HFFc6 (cell line): ENCODE data around the gene SRGAP3. TPM values are rescaled to one million over a fixed set of nuclear protein-coding genes. Genes with fewer than 3 reads are reported as not detected.

Source experiments
- DNase-seq: peaks from one replicate; pipeline ENCODE4 v3.0.0-alpha.2; 2018
- H3K27ac Mint-ChIP-seq: 2 replicates; pipeline ENCODE4 v1.8.0; 2020; ENCODE audit warnings: mild to moderate bottlenecking, mixed read lengths
- H3K27me3 Mint-ChIP-seq: 2 replicates; pipeline ENCODE4 v1.8.0; 2021; ENCODE audit warnings: mild to moderate bottlenecking, moderate library complexity, mixed read lengths; ENCODE audit not compliant: insufficient read depth
- H3K36me3 Mint-ChIP-seq: 2 replicates; pipeline ENCODE4 v1.8.0; 2021; ENCODE audit warnings: low read depth, mixed read lengths
- H3K4me1 Mint-ChIP-seq: 2 replicates; pipeline ENCODE4 v1.8.0; 2020; ENCODE audit warnings: low read depth, mixed read lengths
- H3K4me3 Mint-ChIP-seq: 2 replicates; pipeline ENCODE4 v1.8.0; 2020; ENCODE audit warnings: mild to moderate bottlenecking, moderate library complexity, mixed read lengths
- H3K9me3 Mint-ChIP-seq: 2 replicates; pipeline ENCODE4 v1.8.0; 2020; ENCODE audit warnings: mild to moderate bottlenecking, mixed read lengths
- total RNA-seq, 6 experiments: library from RNA; stranded (reverse); fragmentation: NEBNext Ultra II Directional; extraction: Animal tissue kit (Norgen Biotek cat#: 25700); gene quantifications; 2 replicates in 1 of 6; 3 replicates in 5 of 6; pipeline ENCODE4 v1.2.3, GENCODE V29; 2021
- TF ChIP-seq, protein P1 (sequence below): fragments of 200-600 bp; sonication (generic); IDR thresholded peaks from 2 replicates; pipeline ENCODE4 v1.5.0; 2021; ENCODE audit warnings: antibody characterized with exemption, mild to moderate bottlenecking

The SRGAP3 gene
- total RNA-seq, 6 experiments from 2014 or later, result 0.23 to 0.92 (median 0.77) TPM

DNA sequence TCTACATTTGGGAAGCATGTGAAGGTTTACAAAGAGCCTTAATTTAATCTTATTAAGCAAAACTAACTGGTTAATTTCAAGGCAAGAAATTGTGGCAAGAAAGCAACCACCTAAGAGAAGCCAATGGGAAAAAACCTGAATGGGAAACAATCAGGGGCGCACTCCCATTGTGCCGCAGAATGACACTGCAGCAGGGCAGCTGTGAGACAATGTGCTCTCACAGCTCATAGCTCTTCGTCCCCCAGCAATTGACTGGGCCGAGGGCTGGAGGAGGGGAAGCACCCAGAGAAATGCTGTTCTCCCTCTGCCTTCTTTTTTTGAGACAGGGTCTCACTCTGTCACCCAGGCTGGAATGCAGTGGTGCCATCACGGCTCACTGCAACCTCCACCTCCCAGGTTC lies 192.9 kb downstream of the SRGAP3 start:
- DNase-seq, result no peak
- H3K27me3 Mint-ChIP-seq, result peaks cover 21% of the 10 kb centered on the region
- H3K27ac Mint-ChIP-seq, result no peak overlapping the region

DNA sequence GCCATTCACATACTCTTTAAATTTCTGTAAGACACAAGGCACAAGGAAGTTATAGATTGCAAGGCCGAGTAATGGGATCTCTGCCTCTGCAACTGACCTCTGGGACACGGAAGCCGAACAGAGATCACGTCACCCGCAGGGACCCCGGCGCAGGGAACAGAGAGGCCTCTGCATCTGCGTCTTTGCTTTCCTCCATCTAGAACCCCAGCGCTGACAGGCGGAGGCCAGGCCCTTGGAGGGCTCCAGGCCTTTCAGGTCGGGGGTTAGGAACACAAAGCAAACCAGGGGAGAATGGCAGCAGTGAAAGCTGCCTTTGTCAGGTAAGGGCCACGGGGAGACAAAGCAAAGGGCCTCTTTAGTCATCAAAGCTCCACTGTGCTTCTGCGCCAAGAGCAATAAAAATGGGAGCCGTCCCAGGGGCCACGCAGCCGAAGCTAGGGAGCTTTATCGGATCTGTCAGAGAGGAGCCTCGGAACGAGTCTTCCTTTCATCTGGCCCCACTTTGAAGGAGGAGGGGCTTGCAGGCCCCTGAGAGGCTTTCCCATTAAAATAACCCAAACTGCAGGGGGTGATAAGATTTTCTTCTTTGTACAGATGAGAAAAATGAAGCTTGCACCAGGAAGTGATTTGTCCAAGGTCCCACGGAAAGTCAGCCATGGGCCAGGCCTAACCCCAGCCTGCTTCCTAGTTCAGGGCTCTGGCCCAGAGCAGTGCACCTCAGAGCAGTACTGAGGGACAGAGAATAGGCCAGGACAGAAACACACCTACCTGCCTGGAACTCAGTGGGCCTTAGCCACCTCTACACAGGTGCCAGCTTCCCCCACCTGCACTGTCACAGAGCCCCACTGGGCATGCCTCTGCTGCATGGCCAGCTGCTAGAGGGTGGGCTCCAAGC lies 201.7 kb downstream of the SRGAP3 start:
- TF ChIP-seq, protein P1, sequence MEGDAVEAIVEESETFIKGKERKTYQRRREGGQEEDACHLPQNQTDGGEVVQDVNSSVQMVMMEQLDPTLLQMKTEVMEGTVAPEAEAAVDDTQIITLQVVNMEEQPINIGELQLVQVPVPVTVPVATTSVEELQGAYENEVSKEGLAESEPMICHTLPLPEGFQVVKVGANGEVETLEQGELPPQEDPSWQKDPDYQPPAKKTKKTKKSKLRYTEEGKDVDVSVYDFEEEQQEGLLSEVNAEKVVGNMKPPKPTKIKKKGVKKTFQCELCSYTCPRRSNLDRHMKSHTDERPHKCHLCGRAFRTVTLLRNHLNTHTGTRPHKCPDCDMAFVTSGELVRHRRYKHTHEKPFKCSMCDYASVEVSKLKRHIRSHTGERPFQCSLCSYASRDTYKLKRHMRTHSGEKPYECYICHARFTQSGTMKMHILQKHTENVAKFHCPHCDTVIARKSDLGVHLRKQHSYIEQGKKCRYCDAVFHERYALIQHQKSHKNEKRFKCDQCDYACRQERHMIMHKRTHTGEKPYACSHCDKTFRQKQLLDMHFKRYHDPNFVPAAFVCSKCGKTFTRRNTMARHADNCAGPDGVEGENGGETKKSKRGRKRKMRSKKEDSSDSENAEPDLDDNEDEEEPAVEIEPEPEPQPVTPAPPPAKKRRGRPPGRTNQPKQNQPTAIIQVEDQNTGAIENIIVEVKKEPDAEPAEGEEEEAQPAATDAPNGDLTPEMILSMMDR, result no peak
- H3K27ac Mint-ChIP-seq, result no peak overlapping the region
- H3K4me1 Mint-ChIP-seq, result no peaks in the 10 kb centered on the region
- H3K27me3 Mint-ChIP-seq, result peaks cover 26% of the 10 kb centered on the region
- no peak for DNase-seq
- H3K36me3 Mint-ChIP-seq, result no peaks in the 10 kb centered on the region
- H3K9me3 Mint-ChIP-seq, result no peaks in the 10 kb centered on the region
- H3K4me3 Mint-ChIP-seq, result no peak overlapping the region

More for the DNA sequence above, 192.9 kb downstream of the SRGAP3 start:
- H3K36me3 Mint-ChIP-seq, result no peaks in the 10 kb centered on the region
- H3K4me3 Mint-ChIP-seq, result no peak overlapping the region
- TF ChIP-seq, protein P1, result no peak
- H3K9me3 Mint-ChIP-seq, result no peaks in the 10 kb centered on the region
- no peaks in the 10 kb centered on the region for H3K4me1 Mint-ChIP-seq

DNA sequence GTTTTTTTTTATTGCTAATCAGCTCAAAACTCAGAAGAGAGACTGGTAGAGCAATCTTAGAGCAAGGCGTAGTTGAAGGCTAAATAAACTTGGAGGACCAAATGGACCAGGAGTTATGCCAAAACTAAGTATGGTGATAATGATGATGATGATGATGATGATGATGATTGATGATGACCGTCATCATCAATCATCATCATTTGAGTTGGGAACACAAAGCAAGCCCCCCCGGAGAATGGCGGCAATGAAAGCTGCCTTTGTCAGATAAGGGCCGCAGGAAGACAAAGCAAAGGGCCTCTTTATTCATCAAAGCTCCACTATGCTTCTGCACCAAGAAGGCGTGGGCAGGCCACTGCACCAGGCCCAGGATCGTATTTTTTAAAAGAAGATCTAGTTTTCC lies 204.1 kb downstream of the SRGAP3 start:
- H3K27me3 Mint-ChIP-seq, result peaks cover 27% of the 10 kb centered on the region
- no peaks in the 10 kb centered on the region for H3K9me3 Mint-ChIP-seq
- H3K4me1 Mint-ChIP-seq, result no peaks in the 10 kb centered on the region
- no peaks in the 10 kb centered on the region for H3K36me3 Mint-ChIP-seq
- H3K4me3 Mint-ChIP-seq, result no peak overlapping the region
- TF ChIP-seq, protein P1, result no peak
- DNase-seq, result no peak
- no peak overlapping the region for H3K27ac Mint-ChIP-seq

DNA sequence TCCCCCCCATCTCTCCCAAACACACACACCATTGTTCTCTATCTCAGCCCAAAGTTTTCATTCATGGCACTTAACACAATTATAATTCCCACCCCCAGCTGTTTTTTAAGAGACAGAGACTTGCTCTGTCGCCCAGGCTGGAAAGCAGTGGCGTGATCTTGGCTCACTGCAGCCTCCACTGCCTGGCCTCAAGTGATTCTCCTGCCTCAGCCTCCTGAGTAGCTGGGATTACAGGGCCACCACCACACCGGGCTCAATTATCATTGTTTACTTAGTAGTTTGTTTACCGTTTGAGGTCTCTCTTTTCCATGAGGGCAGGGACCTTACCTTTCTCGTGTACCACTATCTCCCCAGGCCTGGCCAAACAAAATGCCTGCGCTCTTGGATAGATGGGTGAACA lies 206.4 kb downstream of the SRGAP3 start:
- TF ChIP-seq, protein P1, result no peak
- H3K36me3 Mint-ChIP-seq, result no peaks in the 10 kb centered on the region
- H3K9me3 Mint-ChIP-seq, result no peaks in the 10 kb centered on the region
- DNase-seq, result no peak
- no peak overlapping the region for H3K27ac Mint-ChIP-seq
- H3K4me1 Mint-ChIP-seq, result no peaks in the 10 kb centered on the region
- peaks cover 22% of the 10 kb centered on the region for H3K27me3 Mint-ChIP-seq
- H3K4me3 Mint-ChIP-seq, result no peak overlapping the region

DNA sequence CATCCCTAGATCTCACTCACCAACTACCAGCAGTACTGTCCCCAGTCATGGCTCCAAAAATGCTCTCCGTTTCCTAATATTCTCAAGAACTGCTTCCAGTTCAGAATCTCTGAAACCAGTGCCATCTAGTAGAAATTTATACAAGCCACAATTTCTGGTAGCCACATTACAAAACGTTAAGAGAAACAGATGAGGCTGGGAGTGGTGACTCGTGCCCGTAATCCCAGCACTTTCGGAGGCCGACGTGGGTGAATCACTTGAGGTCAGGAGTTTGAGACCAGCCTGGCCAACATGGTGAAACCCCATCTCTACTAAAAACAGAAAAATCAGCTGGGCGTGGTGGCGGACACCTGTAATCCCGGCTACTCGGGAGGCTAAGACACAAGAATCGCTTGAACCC lies 207.8 kb downstream of the SRGAP3 start:
- no peak for DNase-seq
- Mint-ChIP-seq H3K27ac (no peak overlapping the region), H3K4me3 (no peak overlapping the region), H3K36me3 (no peaks in the 10 kb centered on the region), H3K9me3 (no peaks in the 10 kb centered on the region), H3K4me1 (no peaks in the 10 kb centered on the region), H3K27me3 (peaks cover 21% of the 10 kb centered on the region)
- TF ChIP-seq, protein P1, result no peak
